GM21528 (cell line): ENCODE data around the gene MANF.

Experiments
- ATAC-seq: cut with Tn5 transposase; IDR thresholded peaks from one replicate; pipeline ENCODE4 v1.9.1; 2021; ENCODE audit warnings: mild to moderate bottlenecking, moderate library complexity; ENCODE audit not compliant: unreplicated experiment, low FRiP score

MANF gene

DNA sequence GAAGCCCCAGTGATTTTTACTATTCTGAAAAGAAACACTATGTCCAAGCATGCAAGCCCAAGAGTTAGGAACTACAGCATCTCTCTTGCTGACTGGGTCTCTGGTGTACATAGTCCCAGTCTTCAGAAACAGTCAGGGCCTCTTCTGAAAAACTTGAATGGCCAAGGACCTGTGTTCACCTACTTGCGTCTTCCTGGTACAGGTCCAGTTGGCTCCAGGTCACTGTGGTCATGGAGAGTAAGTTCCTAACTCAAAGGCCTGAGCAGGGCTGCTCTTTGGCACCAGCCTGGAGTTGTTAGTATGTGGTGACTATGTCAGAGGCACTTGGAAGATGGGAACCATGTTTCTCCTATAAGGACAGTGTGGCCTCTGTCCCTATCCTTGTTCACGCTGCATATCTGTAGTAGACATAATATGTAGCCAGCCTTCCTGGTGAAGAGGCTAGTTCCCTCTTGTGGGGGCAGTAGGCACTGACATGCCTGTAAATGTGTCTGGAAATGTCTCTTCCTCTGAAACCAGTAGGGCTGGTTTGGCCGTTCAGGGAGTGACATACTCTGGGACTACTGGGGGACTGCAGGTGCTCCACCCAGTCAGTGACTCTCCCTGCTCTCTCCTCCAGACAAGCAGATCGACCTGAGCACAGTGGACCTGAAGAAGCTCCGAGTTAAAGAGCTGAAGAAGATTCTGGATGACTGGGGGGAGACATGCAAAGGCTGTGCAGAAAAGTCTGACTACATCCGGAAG, 3.4 kb downstream of the MANF start:
- ATAC-seq, result no peak

- ATAC-seq, result no peak
Measured at GRCh38 chr3:51389423-51390183, 4.5 kb downstream of the MANF start.

GRCh38 chr3:51390246-51391074, 5.4 kb downstream of the MANF start:
- no peak for ATAC-seq

GRCh38 chr3:51391075-51391565, 6.0 kb downstream of the MANF start, which contains the start of gene RBM15B:
Gene RBM15B, plus strand, starts transcription at chr3:51391285. Its CDS starts 115 bp downstream, at chr3:51391400.
- ATAC-seq, result peak; percentile 90

DNA sequence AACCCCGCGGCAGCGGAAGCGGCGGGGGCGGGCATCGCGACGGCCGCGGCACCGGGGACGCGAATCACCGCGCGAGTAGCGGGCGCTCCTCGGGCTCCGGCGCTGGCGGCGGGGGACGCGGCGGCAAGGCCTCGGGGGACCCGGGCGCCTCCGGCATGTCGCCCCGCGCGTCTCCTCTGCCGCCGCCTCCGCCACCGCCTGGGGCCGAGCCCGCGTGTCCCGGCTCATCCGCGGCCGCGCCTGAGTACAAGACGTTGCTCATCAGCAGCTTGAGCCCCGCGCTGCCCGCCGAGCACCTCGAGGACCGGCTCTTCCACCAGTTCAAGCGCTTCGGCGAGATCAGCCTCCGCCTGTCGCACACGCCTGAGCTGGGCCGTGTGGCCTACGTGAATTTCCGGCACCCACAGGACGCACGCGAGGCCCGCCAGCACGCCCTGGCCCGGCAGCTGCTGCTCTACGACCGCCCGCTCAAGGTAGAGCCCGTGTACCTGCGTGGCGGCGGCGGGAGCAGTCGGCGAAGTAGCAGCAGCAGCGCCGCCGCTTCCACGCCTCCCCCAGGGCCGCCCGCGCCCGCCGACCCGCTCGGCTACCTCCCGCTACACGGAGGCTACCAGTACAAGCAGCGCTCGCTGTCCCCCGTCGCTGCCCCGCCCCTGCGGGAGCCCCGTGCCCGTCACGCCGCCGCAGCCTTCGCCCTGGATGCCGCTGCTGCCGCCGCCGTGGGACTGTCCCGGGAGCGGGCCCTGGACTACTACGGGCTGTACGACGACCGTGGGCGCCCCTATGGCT, 6.7 kb downstream of the MANF start:
- peak; percentile 13 for ATAC-seq

GRCh38 chr3:51392355-51393133, 7.5 kb downstream of the MANF start:
- no peak for ATAC-seq

- ATAC-seq, result no peak
Measured at GRCh38 chr3:51393134-51393495, 8.0 kb downstream of the MANF start.

GRCh38 chr3:51393564-51393963, 8.5 kb downstream of the MANF start:
- no peak for ATAC-seq

GRCh38 chr3:51394541-51394940, 9.4 kb downstream of the MANF start:
- no peak for ATAC-seq

DNA sequence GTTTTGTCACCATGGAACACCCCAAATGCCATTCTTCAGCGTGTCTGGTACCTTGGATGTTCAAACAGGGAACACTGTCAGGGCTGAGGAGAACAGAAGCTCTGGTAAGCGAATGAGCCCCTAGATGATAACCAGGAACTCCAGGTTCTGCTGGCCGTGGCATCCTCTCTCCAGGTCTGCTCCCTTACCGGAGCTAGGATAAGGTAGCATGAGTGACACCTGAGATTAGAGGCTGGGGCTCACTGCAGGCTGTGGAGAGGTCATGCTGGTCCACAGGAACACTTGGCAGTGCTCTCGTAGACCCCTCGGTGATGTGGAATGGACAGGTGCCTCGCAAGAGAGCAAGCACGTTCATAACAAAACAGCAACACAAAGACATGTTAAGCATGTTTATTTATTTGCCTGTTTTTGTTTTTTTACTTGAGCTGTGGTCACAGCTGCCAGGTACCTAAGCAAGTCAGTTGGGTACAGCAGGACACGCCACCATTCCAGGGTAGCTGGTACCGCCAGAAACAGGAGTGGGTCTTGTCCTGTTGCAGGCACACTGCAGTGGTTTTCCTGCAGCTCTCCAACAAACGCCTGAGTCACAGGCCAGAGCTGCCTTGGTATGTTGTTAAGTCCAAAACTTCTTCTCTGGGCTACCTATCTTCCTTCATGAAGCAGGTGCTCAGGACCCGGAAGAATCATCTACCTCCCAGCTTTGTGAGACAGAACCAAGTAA, 10.6 kb downstream of the MANF start:
- no peak for ATAC-seq

GRCh38 chr3:51396401-51396800, 11.3 kb downstream of the MANF start:
- no peak for ATAC-seq

GRCh38 chr3:51397392-51397791, 12.3 kb downstream of the MANF start:
- no peak for ATAC-seq

DNA sequence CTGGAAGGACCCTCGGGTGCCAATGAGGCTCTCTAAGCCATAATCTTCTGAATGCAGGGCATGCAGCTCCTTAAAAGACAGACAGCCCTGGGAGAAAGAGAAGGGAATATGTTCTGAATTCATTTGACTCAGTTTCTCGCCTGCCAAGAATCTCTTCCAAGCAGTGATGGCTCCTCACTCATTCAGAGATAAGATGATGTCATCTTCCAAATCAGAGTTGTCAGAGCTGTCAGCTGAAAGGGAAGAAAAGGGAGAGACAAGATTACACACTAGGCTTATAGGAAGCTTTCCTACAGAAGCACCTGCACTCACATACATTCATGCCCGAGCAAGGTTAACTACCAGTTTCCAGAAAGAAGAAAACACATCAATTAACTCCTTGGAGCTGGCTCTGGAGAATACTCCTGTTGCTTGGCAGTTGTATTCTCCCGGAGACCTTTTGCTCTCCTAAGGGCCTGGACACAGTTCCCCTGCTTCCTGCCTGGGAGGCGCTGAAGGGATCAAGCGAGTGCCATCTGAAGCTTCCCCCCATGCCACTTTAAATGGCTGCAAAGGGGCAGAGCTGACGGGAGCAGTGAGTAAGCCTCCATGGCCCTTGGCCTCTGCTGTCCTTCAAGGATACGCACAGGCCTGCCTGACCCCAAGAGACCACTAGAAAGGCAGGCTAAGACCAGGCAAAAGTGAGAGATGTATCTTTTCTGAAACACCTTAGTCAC, 13.7 kb downstream of the MANF start:
- no peak for ATAC-seq

GRCh38 chr3:51400166-51400565, 15.1 kb downstream of the MANF start:
- no peak for ATAC-seq

DNA sequence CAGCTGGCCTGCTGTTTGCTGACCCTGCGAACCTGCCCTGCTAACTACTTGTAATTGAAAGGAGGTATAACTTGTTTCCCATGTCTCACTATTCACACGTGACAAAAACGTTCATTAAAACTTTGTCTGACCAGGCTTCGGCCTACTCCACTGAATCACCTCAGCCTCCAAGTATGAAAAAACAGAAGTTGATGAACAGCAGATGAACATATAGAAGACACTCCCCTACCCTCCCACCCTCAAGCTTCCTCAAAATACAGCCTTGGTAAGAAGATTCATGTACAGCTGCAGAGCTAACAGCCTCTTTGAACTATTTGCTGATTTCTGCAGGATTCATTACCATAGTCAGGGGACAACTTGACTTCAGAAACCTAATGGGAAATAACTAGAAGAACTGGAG, 16.6 kb downstream of the MANF start:
- no peak for ATAC-seq

GRCh38 chr3:51403675-51404074, 18.6 kb downstream of the MANF start:
- ATAC-seq, result no peak

- ATAC-seq, result no peak
Measured at GRCh38 chr3:51408021-51408420, 22.9 kb downstream of the MANF start.

DNA sequence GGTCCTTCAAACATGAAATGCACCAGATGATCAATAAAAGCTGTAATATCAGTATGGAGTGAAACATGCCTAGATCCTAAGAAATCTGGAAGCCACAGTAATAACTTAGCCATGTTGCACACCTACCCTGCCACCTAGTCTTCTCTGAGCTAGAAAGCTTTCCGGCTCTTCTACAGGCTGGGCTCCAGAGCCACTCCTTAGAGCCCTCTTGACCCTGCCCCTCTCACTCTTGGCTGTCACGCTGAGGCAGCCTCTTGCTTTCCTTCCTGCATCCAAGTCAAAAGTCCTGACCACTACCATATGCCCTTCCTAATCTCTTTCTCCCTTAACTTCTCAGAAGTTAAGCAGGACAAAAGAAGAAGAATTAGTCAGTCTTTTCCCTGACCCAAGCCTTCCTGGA, 23.7 kb downstream of the MANF start:
- no peak for ATAC-seq
